ENCODE results near the gene RPUSD1. TPM values are rescaled to one million over a fixed set of nuclear protein-coding genes. Genes with fewer than 3 reads are reported as not detected.
A peak's percentile ranks its signal among the peaks of the same experiment; 100 is the strongest.

Gene RPUSD1
- total RNA-seq, 1 experiment from 2014 or later: 48.6 TPM

GRCh38 chr16:789191-789850, 1.1 kb upstream of the RPUSD1 start:
- no peak overlapping the region for H2BK15ac ChIP-seq (ENCODE audit: low read depth, low read length)
- no peak overlapping the region for H2BK20ac ChIP-seq (ENCODE audit: low read depth, low read length, poor library complexity, severe bottlenecking)
- no peaks in the 10 kb centered on the region for H3K4me1 ChIP-seq (ENCODE audit: insufficient read depth, low read length)
- no peak overlapping the region for H2BK5ac ChIP-seq (ENCODE audit: insufficient read length, low read length)
- no peak overlapping the region for H3K18ac ChIP-seq (ENCODE audit: insufficient read length, low read depth, low read length)
- H3K79me2 ChIP-seq (ENCODE audit: insufficient read depth, low read length): no peaks in the 10 kb centered on the region; the same call in 1 of the 2 replicates
- H4K20me1 ChIP-seq (ENCODE audit: control insufficient read depth, insufficient read depth, insufficient read length): no peaks in the 10 kb centered on the region
- Mint-ChIP-seq H3K9me3 (no peaks in the 10 kb centered on the region), H3K36me3 (ENCODE audit: insufficient read depth in 1 of 3, low read depth in 3 of 3) (peaks cover 8 to 34% (median 25%) of the 10 kb centered on the region in 3 experiments; a peak in 6 of 7 replicates), H3K4me1 (peaks cover 0 to 2% of the 10 kb centered on the region in 2 experiments; a peak in 1 of 4 replicates), H3K27ac (no peak overlapping the region), H3K4me3 (peak overlapping the region; percentile 71 to 78), H3K27me3 (ENCODE audit: low read depth) (no peaks in the 10 kb centered on the region)
- H3K4me2 ChIP-seq (ENCODE audit: insufficient read depth, insufficient read length, low read length): peak overlapping the region; percentile 47
- no CpG with 5 or more reads among the region's 33 CpGs for WGBS (ENCODE audit: extremely low coverage, insufficient read length, low lambda C conversion rate)
- H3K79me1 ChIP-seq (ENCODE audit: insufficient read depth, low read depth, low read length, poor library complexity, severe bottlenecking): peaks cover 2% of the 10 kb centered on the region
- no peak overlapping the region for H3K4ac ChIP-seq (ENCODE audit: low read depth, low read length)
- no peak overlapping the region for H2BK12ac ChIP-seq (ENCODE audit: insufficient read length, low read depth, low read length)
- H2AFZ ChIP-seq (ENCODE audit: low read length): no peak overlapping the region
- H4K8ac ChIP-seq (replicated peaks; ENCODE audit: insufficient read length, low read depth, low read length): no peak overlapping the region
- no peak overlapping the region for H3T11ph ChIP-seq (ENCODE audit: low read length)
- no peak overlapping the region for H3K27ac ChIP-seq (ENCODE audit: insufficient read length, low read depth, low read length)
- H3K56ac ChIP-seq (ENCODE audit: insufficient read length, low read depth, low read length): no peak overlapping the region
- no peaks in the 10 kb centered on the region for H3K27me3 ChIP-seq (ENCODE audit: insufficient read depth, low read length)
- no peak overlapping the region for H4K5ac ChIP-seq (ENCODE audit: insufficient read length, low read depth, low read length)
- H4K91ac ChIP-seq (ENCODE audit: insufficient read length, low read depth, low read length): no peak overlapping the region
- H2AK5ac ChIP-seq (ENCODE audit: insufficient read length, low read length): no peak overlapping the region
- H3K23ac ChIP-seq (ENCODE audit: insufficient read length, low read depth, low read length): no peak overlapping the region
- no peak for TF ChIP-seq CTCF (conservative IDR thresholded peaks at IDR 0.05)
- no peak overlapping the region for H2BK120ac ChIP-seq (ENCODE audit: low read depth, low read length, poor library complexity, severe bottlenecking)
- peak overlapping the region; percentile 50 for H3K9ac ChIP-seq (ENCODE audit: extremely low read depth, insufficient read length, low read length)
- H3K9me3 ChIP-seq (ENCODE audit: control insufficient read depth, low read depth, low read length): no peaks in the 10 kb centered on the region
- DNase-seq: no peak
- no peak overlapping the region for H3K14ac ChIP-seq (ENCODE audit: insufficient read depth, low read length)
- peaks cover 11% of the 10 kb centered on the region for H3K23me2 ChIP-seq (ENCODE audit: insufficient read length, low read depth, low read length, poor library complexity, severe bottlenecking)

Measured in H9 (cell line).